ENCODE measurements around the gene NPM3.

DNA sequence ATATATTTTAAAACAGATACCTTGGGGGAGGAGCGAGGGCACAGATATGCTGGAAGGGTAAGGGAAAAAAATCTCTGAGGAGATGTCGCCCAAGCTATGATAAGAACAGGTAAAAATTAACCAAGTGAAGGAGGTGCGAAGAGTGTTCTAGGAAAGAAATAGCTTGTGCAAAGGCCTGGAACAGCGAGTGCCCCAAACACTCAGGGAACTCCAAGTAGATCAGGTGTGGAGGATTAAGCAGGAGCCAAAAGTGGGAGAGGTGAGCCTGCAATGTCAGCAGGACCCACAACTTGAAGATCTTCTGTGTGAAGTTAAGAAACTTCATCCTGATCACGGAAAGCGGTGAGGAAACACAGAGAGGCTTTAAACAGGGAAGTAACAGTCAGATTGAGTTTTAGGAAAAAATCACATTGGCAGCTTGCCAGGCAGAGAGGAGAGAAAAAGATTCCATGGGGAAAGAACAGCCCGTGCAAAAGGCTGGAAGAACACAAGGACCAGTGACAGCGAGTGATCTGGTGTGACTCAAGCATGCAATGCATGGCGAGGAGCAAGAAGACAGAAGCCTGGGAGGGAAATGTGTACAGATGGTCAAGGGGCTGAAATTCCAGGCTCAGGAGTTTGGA lies 38.1 kb downstream of the NPM3 start:
- TF ChIP-seq, protein P1, sequence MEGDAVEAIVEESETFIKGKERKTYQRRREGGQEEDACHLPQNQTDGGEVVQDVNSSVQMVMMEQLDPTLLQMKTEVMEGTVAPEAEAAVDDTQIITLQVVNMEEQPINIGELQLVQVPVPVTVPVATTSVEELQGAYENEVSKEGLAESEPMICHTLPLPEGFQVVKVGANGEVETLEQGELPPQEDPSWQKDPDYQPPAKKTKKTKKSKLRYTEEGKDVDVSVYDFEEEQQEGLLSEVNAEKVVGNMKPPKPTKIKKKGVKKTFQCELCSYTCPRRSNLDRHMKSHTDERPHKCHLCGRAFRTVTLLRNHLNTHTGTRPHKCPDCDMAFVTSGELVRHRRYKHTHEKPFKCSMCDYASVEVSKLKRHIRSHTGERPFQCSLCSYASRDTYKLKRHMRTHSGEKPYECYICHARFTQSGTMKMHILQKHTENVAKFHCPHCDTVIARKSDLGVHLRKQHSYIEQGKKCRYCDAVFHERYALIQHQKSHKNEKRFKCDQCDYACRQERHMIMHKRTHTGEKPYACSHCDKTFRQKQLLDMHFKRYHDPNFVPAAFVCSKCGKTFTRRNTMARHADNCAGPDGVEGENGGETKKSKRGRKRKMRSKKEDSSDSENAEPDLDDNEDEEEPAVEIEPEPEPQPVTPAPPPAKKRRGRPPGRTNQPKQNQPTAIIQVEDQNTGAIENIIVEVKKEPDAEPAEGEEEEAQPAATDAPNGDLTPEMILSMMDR (IDR thresholded peaks at IDR 0.05), result no peak
- no peak for TF ChIP-seq POLR2A (IDR thresholded peaks at IDR 0.05)
- no peak for TF ChIP-seq EP300 (IDR thresholded peaks at IDR 0.05)
- no peak for TF ChIP-seq POLR2AphosphoS5 (IDR thresholded peaks at IDR 0.05)
